NCI-H187 (cell line): ENCODE measurements around the gene C9orf152.

Source experiments
- DNase-seq, 2 experiments: peaks; one replicate each; lab custom pipeline; 2025; lab: John Stamatoyannopoulos, UW

C9orf152 gene

DNA sequence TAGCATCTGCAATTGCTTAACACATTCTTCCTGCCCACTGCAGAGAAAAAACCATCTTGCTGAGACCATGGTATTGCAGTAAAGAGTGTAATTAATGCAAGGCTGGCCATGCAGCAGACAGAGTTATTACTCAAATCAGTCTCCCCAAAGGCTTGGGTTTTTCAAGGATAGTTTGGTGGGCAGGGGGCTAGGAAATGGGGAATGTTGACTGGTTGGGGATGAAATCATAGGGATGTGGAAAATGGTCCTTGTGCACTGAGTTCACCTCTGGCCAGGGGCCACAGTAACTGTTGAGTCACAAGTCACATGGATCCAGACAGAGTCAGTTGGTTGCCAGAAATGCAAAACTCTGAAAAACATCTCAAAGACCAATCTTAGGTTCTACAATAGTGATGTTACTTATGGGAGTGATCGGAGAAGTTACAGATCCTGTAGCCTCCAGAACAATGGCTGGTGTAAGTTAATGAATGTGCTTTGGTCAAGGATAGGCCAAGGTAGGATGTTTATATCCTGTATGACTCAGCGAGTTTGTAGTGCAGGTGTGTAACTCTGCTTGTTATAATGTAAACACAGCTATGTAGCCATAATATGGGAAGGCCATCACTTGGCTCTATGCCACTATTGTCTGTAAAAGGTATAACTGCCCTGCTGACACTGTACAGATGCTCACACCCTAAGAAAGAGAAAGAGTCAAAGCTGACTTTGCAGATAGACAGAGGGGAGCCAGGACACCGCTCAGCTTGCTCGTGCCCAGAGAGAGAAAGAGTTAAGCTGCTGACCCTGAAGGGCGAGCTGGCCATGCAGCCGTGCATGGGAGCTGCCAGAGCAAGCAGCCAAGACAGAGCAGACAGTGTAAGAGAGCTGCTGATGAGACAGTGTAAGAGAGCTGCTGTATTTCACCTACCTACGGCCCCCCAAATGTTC is 27.2 kb downstream of the C9orf152 start:
- DNase-seq, result no peak

GRCh38 chr9:110179734-110180133 is 28.2 kb downstream of the C9orf152 start:
- no peak for DNase-seq

- no peak for DNase-seq
Measured at GRCh38 chr9:110178281-110178680, 29.7 kb downstream of the C9orf152 start.

GRCh38 chr9:110175275-110175968 is 32.5 kb downstream of the C9orf152 start:
- no peak for DNase-seq

- DNase-seq, result no peak
Measured at GRCh38 chr9:110173322-110173642, 34.7 kb downstream of the C9orf152 start.

DNA sequence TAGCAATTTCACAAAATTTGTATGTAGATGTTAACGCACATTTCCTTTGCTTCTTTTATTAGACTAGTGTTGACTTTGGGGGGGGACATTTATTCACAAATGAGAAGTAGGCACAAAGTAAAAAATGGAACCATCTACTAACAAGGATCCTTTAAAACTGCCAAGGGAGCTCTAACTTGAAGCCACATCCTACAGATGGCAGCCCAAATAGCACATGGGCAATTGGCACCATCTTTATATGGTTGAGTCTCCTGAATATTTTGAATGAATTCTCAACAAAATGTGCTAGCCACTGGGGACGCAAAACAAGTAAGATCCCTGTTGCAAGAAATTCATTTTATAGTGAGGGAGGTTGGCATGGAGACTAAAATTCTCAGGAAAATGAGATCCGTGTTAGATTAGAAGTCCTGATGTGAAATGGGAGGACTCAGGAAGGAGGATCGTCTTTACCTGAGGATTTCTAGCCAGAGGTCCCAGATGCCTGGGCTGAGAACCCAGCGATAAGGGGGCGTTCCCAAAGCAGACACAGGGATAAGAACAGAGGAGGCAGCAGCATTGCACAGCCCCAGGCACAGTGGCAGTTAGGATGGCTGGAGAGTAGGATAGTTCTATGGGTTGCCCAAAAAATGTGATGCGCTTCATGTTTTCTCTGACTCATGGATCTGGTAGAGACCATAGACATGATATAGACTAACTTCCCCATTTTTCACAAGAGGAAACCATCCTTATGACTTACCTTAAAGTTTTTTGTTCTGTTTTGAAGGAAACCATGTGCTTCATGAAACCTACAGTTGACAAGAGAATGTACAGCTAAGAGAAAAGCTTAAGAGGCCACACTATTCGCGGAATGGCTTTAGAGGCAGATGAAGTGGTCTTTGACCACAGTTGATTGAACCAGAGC is 37.4 kb downstream of the C9orf152 start:
- DNase-seq, result no peak

DNA sequence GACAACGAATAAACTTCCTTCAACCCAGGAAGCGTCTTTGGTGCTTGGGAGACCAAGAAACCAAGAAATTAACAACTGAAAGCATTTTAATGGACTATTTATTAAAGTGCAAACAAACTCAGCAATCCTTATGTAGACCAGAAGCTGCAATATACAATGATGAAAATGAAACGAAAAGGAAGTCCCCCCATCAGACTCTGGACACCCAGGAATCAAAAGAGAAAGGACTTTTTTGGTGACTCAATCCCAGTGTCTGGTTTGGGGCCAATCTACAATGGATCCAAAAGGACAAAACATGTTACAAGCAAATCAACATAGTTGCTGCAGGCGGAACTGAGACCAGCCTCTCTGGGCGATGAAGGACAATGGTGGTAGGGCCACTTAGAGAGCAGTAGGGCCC is 39.5 kb downstream of the C9orf152 start:
- no peak for DNase-seq

- DNase-seq, result no peak
Measured at GRCh38 chr9:110161940-110162339, 46.0 kb downstream of the C9orf152 start.

DNA sequence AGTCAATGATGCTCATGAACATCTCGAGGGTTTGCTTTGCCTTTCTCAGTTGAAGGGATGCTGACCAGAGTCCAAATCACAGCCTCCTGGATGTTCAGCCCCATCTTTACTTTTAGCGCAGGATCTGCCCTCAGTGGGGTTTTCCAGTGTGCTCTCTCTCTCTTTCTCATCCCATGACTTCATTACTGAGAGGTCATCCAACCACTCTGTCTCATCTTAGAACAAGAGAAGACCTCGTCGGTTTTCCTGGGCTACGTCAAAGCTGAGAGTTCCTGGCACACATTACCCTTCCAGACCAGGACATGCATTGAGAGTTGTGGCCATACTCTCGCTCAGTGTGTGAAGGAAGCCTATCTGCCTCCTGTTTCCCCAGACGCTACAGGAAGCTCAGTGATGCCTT is 47.3 kb downstream of the C9orf152 start:
- DNase-seq, result no peak

GRCh38 chr9:110160123-110160522 is 47.8 kb downstream of the C9orf152 start:
- no peak for DNase-seq

GRCh38 chr9:110157823-110158664 is 49.9 kb downstream of the C9orf152 start:
- no peak for DNase-seq

GRCh38 chr9:110156902-110157301 is 51.1 kb downstream of the C9orf152 start:
- DNase-seq, result no peak

DNA sequence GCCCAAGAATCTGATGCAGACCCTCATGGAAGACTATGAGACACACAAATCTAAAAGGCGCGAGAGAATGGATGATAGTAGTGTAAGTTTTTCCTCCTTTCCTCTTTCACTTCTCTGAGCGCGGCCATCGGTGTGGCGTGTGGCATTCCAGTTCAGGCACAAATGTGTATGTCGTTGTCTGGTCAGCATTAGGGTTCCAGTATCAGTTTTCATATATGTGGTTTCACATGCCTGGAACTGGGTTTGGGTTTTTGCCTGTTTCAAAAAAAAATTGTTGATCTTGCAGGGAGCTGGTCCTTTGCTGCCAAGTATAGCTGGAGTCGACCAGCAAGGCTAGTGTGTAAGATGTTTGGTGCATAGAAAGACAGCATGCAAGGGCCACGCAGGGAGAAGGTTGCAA is 51.5 kb downstream of the C9orf152 start:
- DNase-seq, result no peak

- no peak for DNase-seq
Measured at GRCh38 chr9:110155751-110156150, 52.2 kb downstream of the C9orf152 start.

DNA sequence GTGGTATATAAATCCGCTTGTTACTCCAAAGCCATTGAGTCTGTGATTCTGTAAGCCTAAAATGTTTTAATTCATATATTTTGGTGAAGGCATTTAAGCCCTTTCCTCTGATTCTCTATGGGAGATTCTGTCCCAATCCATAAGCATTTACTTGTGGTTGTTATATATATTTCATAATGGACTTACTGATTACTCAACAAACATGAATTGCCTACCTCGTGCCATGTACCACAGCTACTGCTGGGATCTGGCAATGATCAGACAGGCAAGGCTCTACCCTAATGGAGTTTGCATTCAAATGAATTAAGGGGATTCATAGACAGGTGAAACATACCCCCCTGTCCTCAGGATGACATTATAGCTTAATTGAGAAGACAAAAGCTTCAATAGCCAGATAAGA is 54.5 kb downstream of the C9orf152 start:
- DNase-seq, result no peak

DNA sequence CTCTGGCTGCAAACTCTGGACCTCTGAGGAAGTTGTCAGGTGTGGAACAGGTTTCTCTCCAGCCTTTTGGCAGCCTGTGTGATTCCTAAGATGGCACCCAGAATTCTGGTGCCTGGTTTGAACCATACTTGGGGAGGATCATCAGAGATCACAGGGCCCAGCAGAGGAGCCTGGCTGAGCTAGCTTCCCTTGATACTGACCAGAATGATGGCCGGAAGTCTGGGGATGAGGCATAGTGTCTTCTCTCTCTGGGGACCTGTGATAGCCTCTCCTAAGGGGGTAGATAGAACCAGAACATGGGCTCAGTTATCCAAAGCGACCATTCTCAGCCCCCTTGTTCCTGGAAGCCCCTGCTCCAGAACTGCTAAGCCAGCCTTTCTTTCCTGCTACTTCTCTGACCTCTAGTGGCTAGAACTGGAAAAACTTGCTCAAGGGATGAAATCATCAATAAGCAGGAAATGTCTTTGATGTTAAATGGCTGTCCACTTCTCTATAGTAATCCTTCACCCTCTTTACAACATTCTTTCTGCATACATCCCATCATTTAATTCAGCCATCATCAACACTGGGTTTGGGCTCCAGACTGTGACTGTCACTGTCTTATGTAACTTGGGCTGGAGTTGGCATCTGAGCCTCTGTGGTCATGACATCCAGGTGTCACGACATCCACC is 55.1 kb downstream of the C9orf152 start:
- no peak for DNase-seq
